PC-3 (cell line): ENCODE measurements around the gene HLA-DRB1. TPM values are rescaled to one million over a fixed set of nuclear protein-coding genes. Genes with fewer than 3 reads are reported as not detected.

Experiments used
- ATAC-seq: fragments of 200-7000 bp; cut with Tn5 transposase; 2 replicates; pipeline ENCODE4 v1.9.1; 2020; ENCODE audit warnings: mild to moderate bottlenecking, moderate library complexity
- BruUV-seq: library from RNA; stranded (reverse); fragments of 400-500 nt; replicated peaks from 2 replicates; lab custom pipeline; 2021; lab: Mats Ljungman, UMichigan
- CTCF ChIA-PET: fragments of 300-600 bp; sonication (Branson Sonifier 250); formaldehyde crosslinking; loops from one replicate; lab custom pipeline; 2022; ENCODE audit warnings: antibody characterized with exemption; lab: Charles Lee
- POLR2A ChIA-PET: fragments of 300-600 bp; sonication (Branson Sonifier 250); formaldehyde crosslinking; loops from one replicate; lab custom pipeline; 2022; ENCODE audit warnings: antibody characterized with exemption; ENCODE audit not compliant: unreplicated experiment; lab: Charles Lee
- DNase-seq: peaks from one replicate; pipeline ENCODE4 v3.0.0-alpha.2; 2015
- H2AFZ ChIP-seq: fragments of 300-600 bp; sonication (generic); 2 replicates; pipeline ENCODE4 v1.6.0; 2016; ENCODE audit warnings: antibody characterized with exemption, low read length
- H3F3A ChIP-seq: fragments of 300-600 bp; sonication (generic); one replicate; pipeline ENCODE4 v1.6.0; 2017; ENCODE audit warnings: antibody characterized with exemption, low read length, control low read depth, mild to moderate bottlenecking; ENCODE audit not compliant: unreplicated experiment
- H3K27ac ChIP-seq: fragments of 300-600 bp; sonication (generic); 2 replicates; pipeline ENCODE4 v1.5.1; 2016; ENCODE audit warnings: mild to moderate bottlenecking, low read length
- H3K27me3 ChIP-seq: fragments of 300-600 bp; sonication (generic); 2 replicates; pipeline ENCODE4 v1.6.1; 2016; ENCODE audit warnings: low read length, mixed read lengths
- H3K36me3 ChIP-seq: fragments of 300-600 bp; sonication (generic); 2 replicates; pipeline ENCODE4 v1.6.1; 2016; ENCODE audit warnings: low read depth, mixed run types, low read length, mixed read lengths
- H3K4me1 ChIP-seq: fragments of 300-600 bp; sonication (generic); 2 replicates; pipeline ENCODE4 v1.5.1; 2016; ENCODE audit warnings: low read length; ENCODE audit not compliant: insufficient read depth
- H3K4me2 ChIP-seq: fragments of 300-600 bp; sonication (generic); 2 replicates; pipeline ENCODE4 v1.6.0; 2016; ENCODE audit warnings: low read length
- H3K4me3 ChIP-seq: fragments of 300-600 bp; sonication (generic); 2 replicates; pipeline ENCODE4 v1.5.1; 2016; ENCODE audit warnings: mild to moderate bottlenecking, low read length, mixed read lengths
- H3K79me2 ChIP-seq: fragments of 300-600 bp; sonication (generic); 2 replicates; pipeline ENCODE4 v1.6.1; 2017; ENCODE audit warnings: low read length, mixed read lengths
- H3K9ac ChIP-seq: fragments of 300-600 bp; sonication (generic); 2 replicates; pipeline ENCODE4 v1.6.0; 2016; ENCODE audit warnings: mild to moderate bottlenecking, low read length
- H3K9me2 ChIP-seq: fragments of 300-600 bp; sonication (generic); replicated peaks from 2 replicates; pipeline ENCODE4 v1.6.1; 2016; ENCODE audit warnings: mixed run types, low read length, mixed read lengths
- H3K9me3 ChIP-seq: fragments of 300-600 bp; sonication (generic); 2 replicates; pipeline ENCODE4 v1.6.1; 2016; ENCODE audit warnings: low read length, mixed read lengths
- H4K20me1 ChIP-seq: fragments of 300-600 bp; sonication (generic); 2 replicates; pipeline ENCODE4 v1.6.1; 2016; ENCODE audit warnings: low read length, mixed read lengths
- CTCF ChIP-seq: fragments of 300-600 bp; sonication (generic); conservative IDR thresholded peaks from 2 replicates; pipeline ENCODE4 v1.5.1; 2017; ENCODE audit warnings: antibody characterized with exemption, low read depth, mild to moderate bottlenecking, low read length
- EZH2 ChIP-seq: fragments of 300-600 bp; sonication (generic); IDR thresholded peaks from one replicate; pipeline ENCODE4 v1.6.1; 2017; ENCODE audit warnings: antibody characterized with exemption, mild to moderate bottlenecking, low read length; ENCODE audit not compliant: unreplicated experiment
- EZH2phosphoT487 ChIP-seq: fragments of 300-600 bp; sonication (generic); IDR thresholded peaks from 2 replicates; pipeline ENCODE4 v1.6.1; 2018; ENCODE audit warnings: mild to moderate bottlenecking, antibody characterized with exemption, low read length, borderline replicate concordance
- intact Hi-C: fragments of 100-400 bp; cut with micrococcal nuclease; formaldehyde crosslinking; loops from 2 replicates; pipeline ENCODE4 v1.9.0; 2023
- total RNA-seq: library from RNA; depleted of rRNA; stranded (reverse); fragments of >200 nt; gene quantifications from 2 replicates; pipeline ENCODE4 v1.2.3, GENCODE V29; 2014

The HLA-DRB1 gene
- total RNA-seq, 1 experiment from 2014 or later = not detected

- TF ChIP-seq EZH2 (no peak), CTCF (no peak), EZH2phosphoT487 (no peak)
- no peaks in the 10 kb centered on the region for H3F3A ChIP-seq
- no peaks in the 10 kb centered on the region for H3K36me3 ChIP-seq
- H3K4me1 ChIP-seq = no peaks in the 10 kb centered on the region
- H3K9me3 ChIP-seq = no peaks in the 10 kb centered on the region
- POLR2A ChIA-PET = no interaction called here
- H3K9ac ChIP-seq = no peak overlapping the region
- BruUV-seq = no TSS peak
- no peak for DNase-seq
- H3K27me3 ChIP-seq = no peaks in the 10 kb centered on the region
- no peaks in the 10 kb centered on the region for H4K20me1 ChIP-seq
- no peak overlapping the region for H3K4me2 ChIP-seq
- ATAC-seq = no peak
- H2AFZ ChIP-seq = no peak overlapping the region
- no peak overlapping the region for H3K4me3 ChIP-seq
- H3K79me2 ChIP-seq = no peaks in the 10 kb centered on the region
- intact Hi-C loops = no loop called here
- H3K9me2 ChIP-seq = no peaks in the 10 kb centered on the region
- CTCF ChIA-PET = no interaction called here
- no peak overlapping the region for H3K27ac ChIP-seq
These were observed 29.9 kb downstream of the HLA-DRB1 start for GRCh38 chr6:32559747-32560146.

DNA sequence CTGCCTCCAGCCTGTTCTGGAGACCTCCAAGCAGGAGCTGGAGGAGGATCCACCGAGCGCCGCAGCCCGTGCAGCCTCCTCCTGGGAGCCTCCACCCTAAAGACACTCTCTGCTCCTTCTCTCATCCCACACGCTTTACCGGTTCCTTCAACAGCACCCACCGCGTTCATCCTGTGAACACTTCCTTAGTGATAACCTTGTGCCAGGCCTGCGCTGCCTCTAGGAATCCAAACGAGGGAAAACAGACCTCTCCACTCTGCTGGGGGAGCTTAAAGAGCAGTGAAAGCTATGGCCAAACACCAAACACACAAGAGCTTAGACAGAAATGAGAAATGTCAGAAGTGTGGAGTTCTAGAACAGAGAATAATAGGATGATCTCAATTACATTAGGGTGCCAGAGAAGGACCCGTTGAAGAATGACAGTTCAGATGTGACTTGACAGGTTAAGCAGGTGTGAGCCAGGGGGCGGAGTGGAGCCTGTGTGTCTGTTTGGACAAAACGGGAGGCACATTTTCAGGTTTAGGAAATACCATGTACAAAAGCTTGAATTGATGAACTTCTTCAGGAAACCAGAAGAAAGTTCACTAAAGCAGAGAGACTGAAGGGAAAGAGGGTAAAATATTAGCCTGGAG, 31.1 kb downstream of the HLA-DRB1 start:
- ChIA-PET POLR2A (no interaction called here), CTCF (interaction anchor here (0.7 kb wide), 1 partner anchor 36 kb away, joined by 3 read pairs; no protein-coding TSS in a partner anchor)
- no peaks in the 10 kb centered on the region for H3K27me3 ChIP-seq
- no peak for DNase-seq
- no peaks in the 10 kb centered on the region for H3K9me3 ChIP-seq
- H3K27ac ChIP-seq = no peak overlapping the region
- H3K9me2 ChIP-seq = no peaks in the 10 kb centered on the region
- H3K9ac ChIP-seq = no peak overlapping the region
- no peaks in the 10 kb centered on the region for H3F3A ChIP-seq
- H3K79me2 ChIP-seq = no peaks in the 10 kb centered on the region
- no TSS peak for BruUV-seq
- H2AFZ ChIP-seq = no peak overlapping the region
- H3K4me1 ChIP-seq = no peaks in the 10 kb centered on the region
- H3K4me3 ChIP-seq = no peak overlapping the region
- no peaks in the 10 kb centered on the region for H4K20me1 ChIP-seq
- intact Hi-C loops = no loop called here
- no peak for ATAC-seq
- H3K36me3 ChIP-seq = no peaks in the 10 kb centered on the region
- TF ChIP-seq EZH2 (no peak), CTCF (no peak), EZH2phosphoT487 (no peak)
- no peak overlapping the region for H3K4me2 ChIP-seq

- Histone ChIP-seq H3K36me3 (no peaks in the 10 kb centered on the region), H3K9me2 (no peaks in the 10 kb centered on the region), H3K4me3 (no peak overlapping the region), H3K9me3 (no peaks in the 10 kb centered on the region), H4K20me1 (no peaks in the 10 kb centered on the region), H3K79me2 (no peaks in the 10 kb centered on the region), H3K27me3 (no peaks in the 10 kb centered on the region), H3K9ac (no peak overlapping the region), H3K4me2 (no peak overlapping the region), H2AFZ (no peak overlapping the region), H3K4me1 (no peaks in the 10 kb centered on the region), H3F3A (no peaks in the 10 kb centered on the region), H3K27ac (no peak overlapping the region)
- BruUV-seq = no TSS peak
- DNase-seq (no peak), ATAC-seq (no peak)
- intact Hi-C loops = no loop called here
- ChIA-PET CTCF (no interaction called here), POLR2A (no interaction called here)
- TF ChIP-seq EZH2phosphoT487 (no peak), CTCF (no peak), EZH2 (no peak)
These were observed 35.3 kb downstream of the HLA-DRB1 start for GRCh38 chr6:32554116-32554965.
